Measurements from ENCODE around the gene TYMP.

Gene TYMP

GRCh38 chr22:50526108-50526833 lies 3.5 kb downstream of the TYMP start:
- Histone ChIP-seq H2AFZ (ENCODE audit: low read depth, low read length, severe bottlenecking) (peak overlapping the region; percentile 62), H3K9me2 (replicated peaks; ENCODE audit: insufficient read depth, low read length) (no peaks in the 10 kb centered on the region), H3K36me3 (ENCODE audit: low read length) (no peaks in the 10 kb centered on the region), H3K9me3 (ENCODE audit: insufficient read depth, low read length) (no peaks in the 10 kb centered on the region), H3K27ac (ENCODE audit: low read depth, low read length) (peak overlapping the region; percentile 87), H3K27me3 (ENCODE audit: low read length) (no peaks in the 10 kb centered on the region), H3F3A (ENCODE audit: insufficient read depth) (peaks cover 12% of the 10 kb centered on the region; the same call in 1 of the 2 replicates), H3K4me3 (ENCODE audit: insufficient read depth, low read length, poor library complexity, severe bottlenecking) (peak overlapping the region; percentile 64), H3K79me2 (ENCODE audit: insufficient read depth, low read length) (peaks cover 10% of the 10 kb centered on the region; the same call in 1 of the 2 replicates), H3K9ac (ENCODE audit: low read length) (peak overlapping the region; percentile 88), H4K20me1 (ENCODE audit: low read depth, low read length) (no peaks in the 10 kb centered on the region), H3K4me2 (ENCODE audit: low read depth, low read length, poor library complexity, severe bottlenecking) (peak overlapping the region; percentile 69)
- TF ChIP-seq EZH2phosphoT487 (conservative IDR thresholded peaks at IDR 0.05; ENCODE audit: low read length) (no peak), CTCF (IDR thresholded peaks at IDR 0.05; ENCODE audit: insufficient read depth, low read length, poor library complexity, severe bottlenecking) (peak; percentile 67)

GRCh38 chr22:50525858-50526107 lies 4.0 kb downstream of the TYMP start:
- Histone ChIP-seq H3K4me3 (ENCODE audit: insufficient read depth, low read length, poor library complexity, severe bottlenecking) (peak overlapping the region; percentile 64), H3K79me2 (ENCODE audit: insufficient read depth, low read length) (peaks cover 10% of the 10 kb centered on the region; the same call in 1 of the 2 replicates), H3K9me3 (ENCODE audit: insufficient read depth, low read length) (no peaks in the 10 kb centered on the region), H3K9me2 (replicated peaks; ENCODE audit: insufficient read depth, low read length) (no peaks in the 10 kb centered on the region), H4K20me1 (ENCODE audit: low read depth, low read length) (no peaks in the 10 kb centered on the region), H3K36me3 (ENCODE audit: low read length) (no peaks in the 10 kb centered on the region), H2AFZ (ENCODE audit: low read depth, low read length, severe bottlenecking) (peak overlapping the region; percentile 62), H3K4me2 (ENCODE audit: low read depth, low read length, poor library complexity, severe bottlenecking) (peak overlapping the region; percentile 69), H3K27ac (ENCODE audit: low read depth, low read length) (peak overlapping the region; percentile 87), H3F3A (ENCODE audit: insufficient read depth) (peaks cover 12% of the 10 kb centered on the region; the same call in 1 of the 2 replicates), H3K9ac (ENCODE audit: low read length) (peak overlapping the region; percentile 88), H3K27me3 (ENCODE audit: low read length) (no peaks in the 10 kb centered on the region)
- TF ChIP-seq EZH2phosphoT487 (conservative IDR thresholded peaks at IDR 0.05; ENCODE audit: low read length) = no peak
- peak; percentile 38 for TF ChIP-seq CTCF (IDR thresholded peaks at IDR 0.05; ENCODE audit: insufficient read depth, low read length, poor library complexity, severe bottlenecking)

GRCh38 chr22:50525104-50525857 lies 4.5 kb downstream of the TYMP start, which contains the start of gene SCO2:
Gene SCO2 (minus strand): TSS chr22:50525598. CDS start chr22:50524411, 1,187 bp downstream.
- H3K9me2 ChIP-seq (replicated peaks; ENCODE audit: insufficient read depth, low read length) = no peaks in the 10 kb centered on the region
- no peaks in the 10 kb centered on the region for H3K9me3 ChIP-seq (ENCODE audit: insufficient read depth, low read length)
- no peaks in the 10 kb centered on the region for H3K36me3 ChIP-seq (ENCODE audit: low read length)
- no peak for TF ChIP-seq EZH2phosphoT487 (conservative IDR thresholded peaks at IDR 0.05; ENCODE audit: low read length)
- TF ChIP-seq CTCF (IDR thresholded peaks at IDR 0.05; ENCODE audit: insufficient read depth, low read length, poor library complexity, severe bottlenecking) = no peak
- no peaks in the 10 kb centered on the region for H4K20me1 ChIP-seq (ENCODE audit: low read depth, low read length)
- peak within 1 kb of the TSS; percentile 71 for H3K4me2 ChIP-seq (ENCODE audit: low read depth, low read length, poor library complexity, severe bottlenecking)
- no peaks in the 10 kb centered on the region for H3K27me3 ChIP-seq (ENCODE audit: low read length)
- H3F3A ChIP-seq (ENCODE audit: insufficient read depth) = peaks cover 12% of the 10 kb centered on the region; the same call in 1 of the 2 replicates
- peak within 1 kb of the TSS; percentile 64 for H3K4me3 ChIP-seq (ENCODE audit: insufficient read depth, low read length, poor library complexity, severe bottlenecking)
- peak within 1 kb of the TSS; percentile 88 for H3K9ac ChIP-seq (ENCODE audit: low read length)
- H3K27ac ChIP-seq (ENCODE audit: low read depth, low read length) = peak within 1 kb of the TSS; percentile 87
- H3K79me2 ChIP-seq (ENCODE audit: insufficient read depth, low read length) = peaks cover 10% of the 10 kb centered on the region; the same call in 1 of the 2 replicates
- H2AFZ ChIP-seq (ENCODE audit: low read depth, low read length, severe bottlenecking) = peak within 1 kb of the TSS; percentile 62
